Panc1 (cell line): ENCODE measurements around the gene C1QTNF12.

ENCODE experiments used
- POLR2AphosphoS5 ChIP-seq: IDR thresholded peaks from 2 replicates; pipeline ENCODE4 v1.6.1; 2012; ENCODE audit warnings: mild to moderate bottlenecking, low read depth, low read length, moderate library complexity
- SIN3A ChIP-seq: IDR thresholded peaks from 2 replicates; pipeline ENCODE4 v1.6.1; 2012; ENCODE audit warnings: low read depth, mild to moderate bottlenecking, low read length, moderate library complexity, borderline replicate concordance; ENCODE audit not compliant: insufficient read depth
- TF ChIP-seq, protein P1 (sequence below): fragments of 450-650 bp; IDR thresholded peaks from 2 replicates; pipeline ENCODE4 v1.5.1; 2017; ENCODE audit warnings: mild to moderate bottlenecking

DNA sequence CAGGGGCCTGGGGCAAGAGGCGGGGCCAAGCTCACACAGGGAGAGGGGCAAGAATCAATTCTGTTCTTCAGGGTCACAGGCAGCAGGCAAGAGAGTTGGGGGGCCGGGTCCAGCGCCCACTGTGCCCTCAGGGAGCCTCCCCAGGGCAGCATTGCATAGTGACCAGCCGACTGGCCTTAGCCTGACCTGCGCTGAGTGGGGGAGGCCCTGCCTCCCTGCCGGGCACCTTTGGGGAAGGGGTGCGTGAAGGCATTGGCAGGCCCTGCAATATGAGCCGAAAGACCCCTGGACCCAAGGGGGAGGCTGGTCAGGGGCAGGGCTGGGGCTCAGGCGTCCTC, 45.9 kb upstream of the C1QTNF12 start:
- TF ChIP-seq, protein P1, sequence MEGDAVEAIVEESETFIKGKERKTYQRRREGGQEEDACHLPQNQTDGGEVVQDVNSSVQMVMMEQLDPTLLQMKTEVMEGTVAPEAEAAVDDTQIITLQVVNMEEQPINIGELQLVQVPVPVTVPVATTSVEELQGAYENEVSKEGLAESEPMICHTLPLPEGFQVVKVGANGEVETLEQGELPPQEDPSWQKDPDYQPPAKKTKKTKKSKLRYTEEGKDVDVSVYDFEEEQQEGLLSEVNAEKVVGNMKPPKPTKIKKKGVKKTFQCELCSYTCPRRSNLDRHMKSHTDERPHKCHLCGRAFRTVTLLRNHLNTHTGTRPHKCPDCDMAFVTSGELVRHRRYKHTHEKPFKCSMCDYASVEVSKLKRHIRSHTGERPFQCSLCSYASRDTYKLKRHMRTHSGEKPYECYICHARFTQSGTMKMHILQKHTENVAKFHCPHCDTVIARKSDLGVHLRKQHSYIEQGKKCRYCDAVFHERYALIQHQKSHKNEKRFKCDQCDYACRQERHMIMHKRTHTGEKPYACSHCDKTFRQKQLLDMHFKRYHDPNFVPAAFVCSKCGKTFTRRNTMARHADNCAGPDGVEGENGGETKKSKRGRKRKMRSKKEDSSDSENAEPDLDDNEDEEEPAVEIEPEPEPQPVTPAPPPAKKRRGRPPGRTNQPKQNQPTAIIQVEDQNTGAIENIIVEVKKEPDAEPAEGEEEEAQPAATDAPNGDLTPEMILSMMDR: no peak
- TF ChIP-seq POLR2AphosphoS5: no peak
- no peak for TF ChIP-seq SIN3A
